Neuron (in vitro differentiated cells): ENCODE data around the gene DEPDC7.

Experiments
- H2AFZ ChIP-seq: one replicate; pipeline ENCODE4 v1.6.1; 2013; ENCODE audit warnings: low read depth, mild to moderate bottlenecking, inconsistent platforms, low read length, moderate library complexity
- H3K27me3 ChIP-seq: one replicate; pipeline ENCODE4 v1.6.1; 2013; ENCODE audit warnings: low read length; ENCODE audit not compliant: insufficient read depth
- H3K36me3 ChIP-seq: one replicate; pipeline ENCODE4 v1.6.1; 2013; ENCODE audit warnings: low read length; ENCODE audit not compliant: insufficient read depth
- H3K4me1 ChIP-seq: one replicate; pipeline ENCODE4 v1.6.1; 2013; ENCODE audit warnings: low read length; ENCODE audit not compliant: insufficient read depth
- H3K4me3 ChIP-seq: 2 replicates; pipeline ENCODE4 v1.5.1; 2013; ENCODE audit warnings: mild to moderate bottlenecking, low read length, moderate library complexity
- H3K9me3 ChIP-seq: one replicate; pipeline ENCODE4 v1.6.1; 2013; ENCODE audit warnings: low read length

The DEPDC7 gene

GRCh38 chr11:33055375-33055774, 39.7 kb downstream of the DEPDC7 start:
- Histone ChIP-seq H3K36me3 (peaks cover 36% of the 10 kb centered on the region), H3K27me3 (no peaks in the 10 kb centered on the region), H3K9me3 (no peaks in the 10 kb centered on the region), H3K4me1 (no peaks in the 10 kb centered on the region), H2AFZ (no peak overlapping the region), H3K4me3 (no peak overlapping the region)

GRCh38 chr11:33057284-33057683, 41.6 kb downstream of the DEPDC7 start:
- H3K27me3 ChIP-seq, result no peaks in the 10 kb centered on the region
- H3K4me1 ChIP-seq, result no peaks in the 10 kb centered on the region
- no peaks in the 10 kb centered on the region for H3K9me3 ChIP-seq
- no peak overlapping the region for H3K4me3 ChIP-seq
- H2AFZ ChIP-seq, result no peak overlapping the region
- peaks cover 52% of the 10 kb centered on the region for H3K36me3 ChIP-seq

GRCh38 chr11:33059331-33060007, 43.8 kb downstream of the DEPDC7 start:
- no peaks in the 10 kb centered on the region for H3K27me3 ChIP-seq
- H3K4me1 ChIP-seq, result no peaks in the 10 kb centered on the region
- peaks cover 66% of the 10 kb centered on the region for H3K36me3 ChIP-seq
- H2AFZ ChIP-seq, result no peak overlapping the region
- H3K9me3 ChIP-seq, result no peaks in the 10 kb centered on the region
- H3K4me3 ChIP-seq, result no peak overlapping the region

GRCh38 chr11:33060271-33060670, 44.6 kb downstream of the DEPDC7 start:
- peaks cover 62% of the 10 kb centered on the region for H3K36me3 ChIP-seq
- no peaks in the 10 kb centered on the region for H3K4me1 ChIP-seq
- H3K27me3 ChIP-seq, result no peaks in the 10 kb centered on the region
- no peak overlapping the region for H3K4me3 ChIP-seq
- H2AFZ ChIP-seq, result no peak overlapping the region
- no peaks in the 10 kb centered on the region for H3K9me3 ChIP-seq

DNA sequence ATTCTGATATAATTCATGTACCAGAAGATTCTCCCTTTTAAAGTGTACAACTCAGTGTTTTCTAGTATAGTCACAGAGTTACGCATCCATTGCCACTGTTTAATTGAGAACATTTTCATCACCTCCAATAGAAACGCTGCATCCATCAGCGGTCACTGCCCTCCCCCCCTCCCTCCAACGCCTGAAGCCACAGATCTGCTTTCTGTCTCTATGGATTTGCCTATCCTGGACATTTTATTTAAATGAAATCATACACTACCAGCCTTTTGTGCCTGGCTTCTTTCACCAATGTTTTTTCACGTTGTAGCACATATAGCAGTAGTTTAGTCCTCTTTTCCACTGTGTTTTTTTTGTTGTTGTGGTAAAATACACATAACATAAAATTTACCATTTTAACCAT, 46.5 kb downstream of the DEPDC7 start:
- H3K4me1 ChIP-seq, result no peaks in the 10 kb centered on the region
- H3K36me3 ChIP-seq, result peaks cover 72% of the 10 kb centered on the region
- H3K27me3 ChIP-seq, result no peaks in the 10 kb centered on the region

GRCh38 chr11:33063326-33063881, 47.7 kb downstream of the DEPDC7 start:
- peaks cover 70% of the 10 kb centered on the region for H3K36me3 ChIP-seq
- no peaks in the 10 kb centered on the region for H3K9me3 ChIP-seq
- H3K4me1 ChIP-seq, result no peaks in the 10 kb centered on the region
- no peak overlapping the region for H2AFZ ChIP-seq
- H3K4me3 ChIP-seq, result no peak overlapping the region
- H3K27me3 ChIP-seq, result no peaks in the 10 kb centered on the region

More for the DNA sequence above, 46.5 kb downstream of the DEPDC7 start:
- Histone ChIP-seq H3K4me3 (no peak overlapping the region), H2AFZ (no peak overlapping the region), H3K9me3 (no peaks in the 10 kb centered on the region)

DNA sequence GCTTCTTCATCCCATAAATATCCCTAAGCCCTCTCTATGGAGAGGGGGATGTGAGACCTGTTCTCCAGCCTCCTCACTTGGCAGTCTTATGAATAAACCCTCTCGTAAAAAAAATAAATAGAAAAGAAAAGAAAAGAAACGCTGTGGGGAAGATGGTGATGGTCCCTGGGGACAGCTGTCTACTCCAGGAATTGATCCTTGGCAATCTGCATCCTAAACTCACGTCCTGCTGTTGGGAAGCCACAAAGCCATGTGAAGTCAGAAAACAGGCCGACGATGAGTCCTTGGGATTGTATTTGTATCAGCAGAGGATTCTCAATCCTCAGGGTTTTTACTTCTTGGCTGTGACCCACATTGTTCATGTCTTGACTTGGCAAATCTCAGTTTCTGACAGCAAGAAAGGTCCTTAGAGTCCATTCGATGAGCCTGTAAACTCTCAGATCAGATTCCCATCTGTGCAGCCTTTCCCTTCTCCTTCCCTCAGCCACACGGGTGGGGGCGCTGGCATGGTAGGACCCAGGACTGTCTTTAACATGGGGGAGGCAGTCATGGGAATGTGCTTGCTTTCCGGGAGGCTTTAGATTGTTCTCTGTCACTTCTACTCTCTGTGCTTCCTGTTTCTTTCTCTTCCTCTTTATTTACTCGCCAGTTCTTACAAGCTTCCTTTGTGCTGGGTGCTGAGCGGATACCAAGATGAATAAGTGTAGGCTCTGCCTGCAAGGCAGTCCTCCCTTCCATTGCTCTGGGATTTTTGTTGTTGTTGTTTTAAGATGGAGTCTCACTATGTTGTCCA, 48.6 kb downstream of the DEPDC7 start:
- no peak overlapping the region for H3K4me3 ChIP-seq
- peaks cover 2% of the 10 kb centered on the region for H3K9me3 ChIP-seq
- no peaks in the 10 kb centered on the region for H3K27me3 ChIP-seq
- no peak overlapping the region for H2AFZ ChIP-seq
- H3K36me3 ChIP-seq, result peaks cover 69% of the 10 kb centered on the region
- H3K4me1 ChIP-seq, result no peaks in the 10 kb centered on the region

- Histone ChIP-seq H3K36me3 (peaks cover 70% of the 10 kb centered on the region), H3K4me3 (no peak overlapping the region), H3K27me3 (no peaks in the 10 kb centered on the region), H3K4me1 (no peaks in the 10 kb centered on the region), H3K9me3 (peaks cover 2% of the 10 kb centered on the region), H2AFZ (no peak overlapping the region)
These were observed 49.2 kb downstream of the DEPDC7 start for GRCh38 chr11:33064866-33065265.

DNA sequence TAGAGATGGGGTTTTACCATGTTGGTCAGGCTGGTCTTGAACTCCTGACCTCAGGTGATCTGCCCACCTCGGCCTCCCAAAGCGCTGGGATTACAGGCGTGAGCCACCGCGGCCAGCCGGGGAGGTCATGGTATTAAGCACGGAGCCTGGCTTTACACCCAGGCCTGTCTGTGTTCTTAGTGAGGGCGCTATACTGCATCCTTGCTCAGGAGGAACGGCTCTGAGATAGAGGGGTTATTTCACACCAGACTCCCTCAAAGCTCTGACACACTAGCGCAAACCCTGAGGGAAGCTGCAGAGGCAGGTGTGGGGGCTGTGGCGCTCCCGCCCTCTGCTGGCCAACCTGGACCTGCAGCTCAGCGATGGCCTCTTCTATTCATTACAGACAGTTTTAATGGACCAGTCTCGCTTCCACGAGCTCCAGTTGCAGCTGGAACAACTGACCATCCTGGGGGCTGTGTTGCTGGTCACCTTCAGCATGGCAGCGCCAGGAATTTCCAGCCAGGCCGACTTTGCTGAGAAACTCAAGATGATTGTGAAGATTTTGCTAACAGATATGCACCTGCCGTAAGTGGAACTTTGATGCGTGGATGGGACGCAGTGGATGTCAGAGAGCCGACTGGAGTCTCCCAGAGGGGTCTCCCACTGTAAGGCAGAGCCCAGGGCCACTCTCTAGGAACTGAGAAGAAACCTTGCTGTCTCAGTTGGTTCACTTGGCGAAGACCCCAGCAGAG, 49.9 kb downstream of the DEPDC7 start:
- H3K4me3 ChIP-seq, result no peak overlapping the region
- peaks cover 2% of the 10 kb centered on the region for H3K9me3 ChIP-seq
- H2AFZ ChIP-seq, result no peak overlapping the region
- peaks cover 68% of the 10 kb centered on the region for H3K36me3 ChIP-seq
- no peaks in the 10 kb centered on the region for H3K27me3 ChIP-seq
- no peaks in the 10 kb centered on the region for H3K4me1 ChIP-seq

DNA sequence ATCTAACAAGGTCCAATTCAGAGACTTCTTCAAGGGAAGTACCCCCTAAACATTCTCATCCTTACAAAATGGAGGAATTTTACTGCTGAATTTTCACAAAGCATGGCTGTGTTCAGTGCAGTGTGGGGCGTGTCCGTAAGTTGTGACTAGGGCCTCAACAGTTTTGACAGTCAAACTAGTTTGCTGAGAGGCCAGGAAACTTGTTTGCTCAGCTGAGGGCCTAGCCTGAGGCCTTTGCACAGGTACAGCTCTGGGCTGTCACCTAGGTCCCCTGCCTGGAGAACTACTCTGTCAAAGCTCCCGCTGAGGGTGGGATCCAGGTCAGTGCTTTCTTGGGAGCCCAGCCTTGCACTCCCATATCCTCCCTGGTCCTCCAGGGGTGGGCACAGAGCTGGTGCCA, 51.6 kb downstream of the DEPDC7 start:
- H3K36me3 ChIP-seq, result peaks cover 64% of the 10 kb centered on the region
- H3K4me1 ChIP-seq, result no peaks in the 10 kb centered on the region
- H3K27me3 ChIP-seq, result no peaks in the 10 kb centered on the region
- no peak overlapping the region for H3K4me3 ChIP-seq
- H3K9me3 ChIP-seq, result peaks cover 2% of the 10 kb centered on the region
- no peak overlapping the region for H2AFZ ChIP-seq

DNA sequence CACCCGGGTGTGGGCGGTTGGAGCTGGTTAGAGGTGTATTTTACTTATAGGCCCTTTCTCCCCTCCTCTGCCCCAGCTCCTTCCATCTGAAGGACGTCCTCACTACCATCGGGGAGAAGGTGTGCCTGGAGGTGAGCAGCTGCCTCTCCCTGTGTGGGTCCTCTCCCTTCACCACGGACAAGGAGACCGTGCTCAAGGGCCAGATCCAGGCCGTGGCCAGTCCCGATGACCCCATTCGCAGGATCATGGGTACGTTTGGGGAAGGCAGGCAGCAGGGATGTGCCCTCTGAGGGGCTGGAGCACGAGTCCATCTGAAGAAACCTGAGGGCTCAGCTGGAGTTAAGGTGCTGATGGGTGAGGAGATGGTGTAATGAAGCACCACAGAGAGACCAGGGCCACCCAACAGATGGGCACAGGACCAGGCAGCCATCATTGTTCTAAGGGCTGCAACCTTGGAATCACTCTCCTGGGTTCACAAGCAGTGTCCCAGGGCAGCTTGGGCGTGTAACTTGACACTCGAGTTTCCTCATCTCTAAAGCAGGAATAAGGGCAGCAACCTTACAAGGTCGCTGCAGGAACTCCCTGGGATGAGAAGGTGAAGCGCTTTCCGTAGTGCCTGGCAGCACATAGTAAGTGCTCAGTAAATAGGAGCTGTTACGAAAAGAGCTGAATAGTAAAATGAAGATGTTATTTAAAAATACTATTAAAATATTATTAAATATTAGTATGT, 53.1 kb downstream of the DEPDC7 start:
- peaks cover 66% of the 10 kb centered on the region for H3K36me3 ChIP-seq
- H3K27me3 ChIP-seq, result no peaks in the 10 kb centered on the region
- peaks cover 2% of the 10 kb centered on the region for H3K9me3 ChIP-seq
- H2AFZ ChIP-seq, result no peak overlapping the region
- H3K4me3 ChIP-seq, result no peak overlapping the region
- no peaks in the 10 kb centered on the region for H3K4me1 ChIP-seq

GRCh38 chr11:33072465-33072864, 56.8 kb downstream of the DEPDC7 start:
- no peak overlapping the region for H3K4me3 ChIP-seq
- H2AFZ ChIP-seq, result no peak overlapping the region
- H3K9me3 ChIP-seq, result peaks cover 2% of the 10 kb centered on the region
- H3K4me1 ChIP-seq, result no peaks in the 10 kb centered on the region
- H3K27me3 ChIP-seq, result no peaks in the 10 kb centered on the region
- H3K36me3 ChIP-seq, result peaks cover 72% of the 10 kb centered on the region
